ENCODE data around the gene SGMS1.
"Not testable (repeated sequence)": the region's sequence is repeated elsewhere in the genome, so short reads cannot be mapped to it uniquely, and the experiment has no call there.

SGMS1 gene

DNA sequence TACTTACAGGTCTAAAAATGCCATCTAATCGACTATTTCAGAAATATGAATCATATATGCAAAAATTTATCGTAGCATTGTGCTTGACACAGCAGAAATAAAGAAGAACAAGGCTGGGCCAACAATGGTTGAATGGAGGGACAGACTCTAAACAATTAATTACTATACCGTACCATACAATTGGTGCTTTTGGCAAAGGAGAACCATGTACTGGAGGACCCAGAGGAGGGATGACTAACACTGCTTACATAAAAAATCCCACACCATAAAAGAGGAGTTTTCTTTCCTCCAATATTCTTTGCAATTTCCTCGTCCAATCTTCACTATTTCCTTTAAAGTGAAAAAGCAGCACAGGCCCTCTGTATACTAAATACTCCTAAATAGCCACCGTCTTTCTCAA lies 94.1 kb downstream of the SGMS1 start:
- DNase-seq: no peak

GRCh38 chr10:50528206-50528605 lies 95.5 kb downstream of the SGMS1 start:
- DNase-seq: no peak

DNA sequence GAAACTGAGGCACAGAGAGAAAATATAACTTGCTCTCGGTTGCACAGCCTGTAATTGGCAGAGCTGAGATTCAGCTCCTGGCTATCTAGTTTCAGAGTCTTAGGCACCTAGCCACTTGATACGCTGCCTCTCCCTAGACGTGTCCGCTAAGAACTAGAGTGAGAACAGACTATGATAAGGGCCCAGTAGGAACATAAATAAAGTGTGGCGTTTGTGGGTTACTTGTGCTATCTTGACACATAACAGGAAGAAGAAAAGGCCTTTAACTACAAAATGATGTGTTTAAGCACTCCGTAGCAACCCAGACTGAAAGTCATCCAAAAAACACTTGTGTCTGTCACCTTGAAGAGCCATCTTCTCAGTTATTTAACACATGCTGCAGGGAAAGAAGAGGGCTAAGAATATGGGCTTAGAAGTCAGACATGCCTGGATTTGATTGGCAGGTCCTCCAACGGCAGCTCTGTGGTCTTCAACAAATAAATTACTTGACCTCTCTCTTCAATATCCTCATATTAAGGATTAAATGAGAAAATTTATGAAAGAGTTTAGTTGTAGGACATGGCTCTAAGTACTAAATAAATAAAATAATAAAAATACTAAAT lies 96.2 kb downstream of the SGMS1 start:
- no peak for DNase-seq

GRCh38 chr10:50526185-50526584 lies 97.6 kb downstream of the SGMS1 start:
- DNase-seq: no peak

DNA sequence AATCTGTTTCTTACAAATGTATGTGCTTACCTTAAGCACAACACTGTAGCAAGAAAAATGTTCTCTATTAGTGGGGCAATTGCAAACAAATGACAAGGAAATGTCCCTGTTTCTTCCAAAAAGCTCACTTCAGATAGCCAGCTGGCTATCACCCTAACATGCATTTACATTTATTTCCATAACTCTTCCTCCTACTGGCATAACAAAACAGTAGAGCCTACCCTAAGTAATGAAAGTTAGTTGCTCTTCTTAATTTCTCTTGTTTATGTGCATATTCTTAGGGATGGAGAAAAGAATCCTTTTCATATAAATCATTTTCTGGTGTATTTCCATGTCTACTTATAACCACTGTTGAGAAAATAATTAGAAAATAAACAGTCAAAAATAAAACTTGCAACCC lies 100.4 kb downstream of the SGMS1 start:
- no peak for DNase-seq

- no peak for DNase-seq
Observed at GRCh38 chr10:50522908-50523307, 100.8 kb downstream of the SGMS1 start.

DNA sequence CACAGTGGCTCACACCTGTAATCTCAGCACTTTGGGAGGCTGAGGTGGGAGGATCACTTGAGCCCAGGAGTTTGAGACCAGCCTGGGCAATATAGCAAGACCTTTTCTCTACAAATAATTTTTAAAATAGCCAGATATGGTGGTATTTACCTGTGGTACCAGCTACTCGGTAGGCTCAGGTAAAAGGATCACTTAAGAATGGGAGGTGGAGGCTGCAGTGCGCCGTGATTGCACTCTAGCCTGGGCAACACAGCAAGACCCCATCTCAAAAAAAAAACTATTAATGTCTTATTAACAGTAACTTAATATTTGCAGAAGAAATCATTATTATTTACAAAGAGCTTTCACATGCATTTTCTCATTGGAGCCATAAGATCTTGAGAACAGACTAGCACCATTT lies 103.6 kb downstream of the SGMS1 start:
- no peak for DNase-seq

- no peak for DNase-seq
Observed at GRCh38 chr10:50517626-50518025, 106.1 kb downstream of the SGMS1 start.

DNA sequence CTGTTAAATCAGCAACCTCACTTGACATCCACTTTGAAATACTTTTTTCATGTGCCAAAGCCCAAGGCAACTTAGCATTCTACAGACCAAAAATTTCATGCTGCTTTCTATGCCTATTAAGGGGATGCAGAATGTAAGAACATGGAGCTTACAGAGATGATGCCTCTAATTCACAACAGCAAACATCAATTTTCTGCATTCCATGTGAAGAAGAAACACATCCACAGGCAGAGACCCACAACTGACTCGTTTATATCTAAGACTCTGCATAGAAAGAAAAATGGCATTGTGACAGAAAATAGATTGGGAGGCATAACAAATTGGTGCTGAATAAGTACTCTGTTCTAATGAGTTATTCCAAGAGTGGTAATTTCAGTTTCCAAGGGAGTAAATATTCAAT lies 107.6 kb downstream of the SGMS1 start:
- DNase-seq: no peak

DNA sequence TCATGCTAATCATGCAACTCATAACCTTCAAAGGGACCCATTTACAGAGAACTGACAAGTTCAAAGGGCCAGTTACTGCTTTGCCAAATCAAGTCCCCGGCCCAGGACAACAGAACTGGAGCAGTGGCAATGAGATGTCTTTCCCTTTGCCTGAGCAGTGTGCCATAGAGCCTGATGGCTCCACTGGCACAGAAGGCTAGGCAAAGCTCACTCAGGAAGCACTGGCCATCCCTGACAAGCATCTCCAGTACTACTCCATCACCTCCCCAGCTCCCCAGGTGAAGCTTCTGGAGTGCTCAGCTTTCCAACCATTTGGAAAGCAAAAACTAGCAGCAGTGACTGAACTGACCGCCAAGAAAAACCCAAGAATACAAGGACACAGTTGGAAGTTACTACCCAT lies 108.3 kb downstream of the SGMS1 start:
- no peak for DNase-seq

DNA sequence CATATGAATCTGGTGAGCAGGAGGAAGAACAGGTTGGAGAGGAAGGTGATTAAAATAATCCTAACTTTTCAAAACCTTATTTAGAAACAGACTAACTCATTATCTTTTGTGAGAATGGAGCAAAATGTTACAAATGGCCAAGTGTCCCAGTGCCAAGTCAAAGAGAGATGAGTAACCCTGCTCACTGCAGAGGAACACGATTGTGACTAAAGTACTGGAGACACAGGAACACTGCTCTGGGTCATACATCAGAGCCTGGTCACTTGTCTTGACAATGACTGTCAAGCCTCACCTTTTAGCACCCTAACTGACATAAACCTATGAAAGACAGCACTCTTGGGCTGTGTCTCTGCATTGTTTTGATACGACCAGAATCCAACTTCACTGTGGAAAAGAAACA lies 108.8 kb downstream of the SGMS1 start:
- DNase-seq: no peak

DNA sequence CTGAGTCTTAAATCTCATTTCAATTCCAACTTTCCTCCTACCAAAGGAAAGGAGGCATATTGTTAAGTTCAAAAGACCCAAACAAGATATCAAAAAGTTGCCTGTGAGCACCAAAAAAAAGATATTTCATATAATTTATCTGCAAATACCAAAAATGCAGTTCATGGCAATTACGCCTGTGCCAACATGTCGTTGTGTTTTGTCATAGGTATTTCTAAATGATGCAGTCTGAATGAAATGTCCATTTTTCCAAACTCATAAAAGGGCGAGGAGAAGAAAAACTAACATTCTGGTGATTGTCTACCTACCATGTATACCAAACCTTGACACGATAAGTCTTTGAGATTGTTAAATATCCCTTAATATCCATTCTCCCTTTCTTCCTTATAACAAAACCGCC lies 109.8 kb downstream of the SGMS1 start:
- DNase-seq: no peak

GRCh38 chr10:50512743-50513416 lies 110.9 kb downstream of the SGMS1 start:
- DNase-seq: no peak

- DNase-seq: no peak
Observed at GRCh38 chr10:50512214-50512595, 111.6 kb downstream of the SGMS1 start.

GRCh38 chr10:50511492-50512213 lies 112.1 kb downstream of the SGMS1 start:
- DNase-seq: no peak

DNA sequence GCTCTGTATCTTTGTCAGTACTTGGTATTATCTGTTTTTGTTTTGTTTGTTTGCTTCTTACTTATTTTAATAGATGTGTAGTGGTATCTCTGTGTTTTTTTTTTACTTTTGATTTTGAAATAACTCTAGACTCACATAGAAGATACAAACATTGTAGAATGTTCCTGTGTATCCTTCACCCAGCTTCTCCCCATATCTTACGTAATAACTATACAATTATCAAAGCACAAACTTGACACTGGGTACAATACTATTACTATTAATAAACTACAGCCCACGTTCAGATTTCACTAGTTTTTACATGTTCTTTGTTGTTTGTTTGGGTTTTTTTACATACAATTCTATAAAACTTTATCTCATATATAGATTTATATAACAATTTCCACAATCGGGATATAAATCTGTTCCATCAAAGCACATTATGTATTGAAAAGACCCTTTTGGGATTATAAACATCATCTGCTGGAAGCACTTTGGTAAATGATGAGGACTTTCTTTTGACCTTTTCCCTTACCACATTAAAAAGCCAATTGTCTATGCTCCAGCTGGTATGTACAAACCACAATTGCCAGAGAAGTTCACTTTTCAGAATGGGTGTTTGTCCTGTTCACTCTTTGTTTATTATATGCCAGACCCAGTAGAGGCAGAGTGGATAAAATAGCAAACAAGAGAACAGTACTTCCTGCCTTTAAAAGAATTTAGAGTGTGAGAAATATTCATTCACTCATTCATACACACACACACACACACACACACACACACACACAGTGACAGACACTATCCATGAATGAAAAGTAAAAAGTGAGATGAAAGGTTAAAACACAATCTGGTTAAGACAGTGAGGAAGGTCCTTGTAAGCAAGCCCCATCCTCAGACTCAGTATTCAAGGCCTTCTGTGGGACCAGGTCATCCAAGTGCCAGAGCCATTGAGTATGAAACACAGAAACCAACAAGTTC lies 113.0 kb downstream of the SGMS1 start:
- DNase-seq: no peak

GRCh38 chr10:50508315-50509051 lies 115.3 kb downstream of the SGMS1 start:
- no peak for DNase-seq

GRCh38 chr10:50506861-50507573 lies 116.7 kb downstream of the SGMS1 start:
- no peak for DNase-seq

DNA sequence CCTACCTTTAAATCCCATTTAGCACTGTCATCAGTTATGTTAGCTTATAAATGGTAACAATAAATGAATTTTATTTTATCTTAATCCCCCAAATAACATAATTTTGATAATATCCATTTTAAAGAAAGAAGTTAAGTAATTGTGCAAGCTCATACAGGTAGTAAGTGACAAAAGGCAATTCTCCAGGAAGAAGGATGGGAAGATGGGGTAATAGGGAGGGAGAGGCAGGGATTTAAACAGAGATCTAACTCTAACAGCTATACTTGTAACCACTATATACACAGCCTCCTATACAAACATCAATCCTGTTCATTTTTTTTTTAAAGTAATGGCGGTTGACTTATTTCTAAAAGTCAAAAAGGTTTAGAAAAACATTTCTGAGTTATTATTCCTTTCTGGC lies 119.4 kb downstream of the SGMS1 start:
- no peak for DNase-seq

DNA sequence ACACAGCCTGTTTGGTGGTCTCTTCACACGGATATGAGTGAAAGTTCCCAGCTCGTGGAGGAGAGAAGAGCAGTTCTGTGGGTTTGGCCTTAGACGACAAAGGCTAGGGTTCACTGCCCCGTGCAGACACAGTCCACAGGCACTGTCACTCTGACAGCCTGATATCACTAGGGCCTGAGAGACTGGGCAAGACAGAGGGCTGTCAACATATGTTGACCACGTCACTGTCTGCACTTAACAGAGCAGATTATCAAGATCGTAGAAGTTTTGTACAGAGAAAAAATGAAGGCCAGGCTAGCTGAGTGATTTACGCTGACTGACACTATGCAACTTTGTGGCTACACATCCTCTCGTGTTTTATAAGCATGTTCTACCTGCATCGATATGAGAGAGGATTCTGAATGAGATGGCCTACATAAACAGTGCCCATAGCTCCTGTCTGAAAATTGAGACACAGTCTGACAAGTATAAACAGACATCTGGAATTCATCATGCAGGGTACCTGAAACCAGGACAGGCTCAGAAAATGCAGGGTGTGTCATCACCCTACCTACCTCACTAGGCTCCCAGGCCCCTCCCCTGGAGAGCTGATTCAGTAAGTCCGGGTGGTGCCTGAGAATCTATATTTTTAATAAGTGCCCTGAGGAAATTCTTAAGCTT lies 120.0 kb downstream of the SGMS1 start:
- DNase-seq: no peak

- DNase-seq: not testable (repeated sequence)
Observed at GRCh38 chr10:50503156-50503555, 120.6 kb downstream of the SGMS1 start.
